B cell (primary cell): ENCODE data around the gene ZNF428. TPM values are rescaled to one million over a fixed set of nuclear protein-coding genes. Genes with fewer than 3 reads are reported as not detected.

Source experiments
- ATAC-seq: fragments of 200-7000 bp; cut with Tn5 transposase; one replicate; pipeline ENCODE4 v1.10.0; 2021; ENCODE audit warnings: low read depth, mild to moderate bottlenecking, moderate number of reproducible peaks, moderate library complexity
- CTCF ChIA-PET: fragments of 350-600 bp; sonication (Branson Sonifier 250); formaldehyde crosslinking; loops from one replicate; lab custom pipeline; 2021; ENCODE audit warnings: antibody characterized with exemption, inconsistent platforms; lab: Charles Lee
- POLR2A ChIA-PET: fragments of 350-600 bp; sonication (Branson Sonifier 250); formaldehyde crosslinking; loops from one replicate; lab custom pipeline; 2021; ENCODE audit warnings: antibody characterized with exemption; lab: Charles Lee
- DNase-seq: peaks from one replicate; pipeline ENCODE4 v3.0.0; 2013
- H2AFZ ChIP-seq: 2 replicates; pipeline ENCODE4 v1.6.1; 2012; ENCODE audit warnings: mild to moderate bottlenecking, low read depth, low read length; ENCODE audit not compliant: insufficient read depth, poor library complexity, severe bottlenecking
- H3K27ac ChIP-seq, 2 donors: 1 replicate in 1 of 2; 2 replicates in 1 of 2; pipeline ENCODE4 v1.5.1; 2012 to 2013; ENCODE audit warnings: low read length in 2 of 2, mild to moderate bottlenecking in 2 of 2, moderate library complexity in 1 of 2
- H3K27me3 ChIP-seq, 4 experiments: fragments of 200-600 bp in 1 of 4; sonication (generic) in 1 of 4; replicated peaks in 1 of 4; 1 replicate in 2 of 4; 2 replicates in 2 of 4; pipeline versions ENCODE4 v1.6.1 to v1.7.0; 2013 to 2016; ENCODE audit warnings: low read length in 3 of 4, mild to moderate bottlenecking in 2 of 4, mixed read lengths in 1 of 4, moderate library complexity in 1 of 4; ENCODE audit not compliant: insufficient read depth in 4 of 4, control insufficient read depth in 3 of 4; ENCODE audit errors: control extremely low read depth in 1 of 4
- H3K36me3 ChIP-seq, 2 experiments: replicated peaks in 1 of 2; 1 replicate in 1 of 2; 2 replicates in 1 of 2; pipeline versions ENCODE4 v1.6.1 to v1.7.1; 2013; ENCODE audit warnings: low read length in 1 of 2; ENCODE audit not compliant: insufficient read depth in 2 of 2, control insufficient read depth in 1 of 2; ENCODE audit errors: control extremely low read depth in 1 of 2, extremely low read depth in 1 of 2
- H3K4me1 ChIP-seq, 2 donors: fragments of 200-600 bp in 1 of 2; sonication (generic) in 1 of 2; 1 replicate in 1 of 2; 2 replicates in 1 of 2; pipeline versions ENCODE4 v1.5.1 to v1.6.1; 2013 to 2017; ENCODE audit warnings: low read length in 2 of 2; ENCODE audit not compliant: control insufficient read depth in 2 of 2, insufficient read depth in 2 of 2
- H3K4me2 ChIP-seq: replicated peaks from 2 replicates; pipeline ENCODE3; 2012; ENCODE audit warnings: mild to moderate bottlenecking, low read depth, low read length; ENCODE audit not compliant: poor library complexity, severe bottlenecking
- H3K4me3 ChIP-seq, 5 experiments: fragments of 200-600 bp in 1 of 5; sonication (generic) in 1 of 5; 1 replicate in 3 of 5; 2 replicates in 2 of 5; pipeline versions ENCODE4 v1.5.1 to v1.7.0; 2011 to 2016; ENCODE audit warnings: low read length in 4 of 5, mild to moderate bottlenecking in 4 of 5, low read depth in 2 of 5, control low read depth in 1 of 5, moderate library complexity in 1 of 5; ENCODE audit not compliant: insufficient read depth in 1 of 5; ENCODE audit errors: control extremely low read depth in 1 of 5, extremely low read depth in 1 of 5
- H3K79me2 ChIP-seq: fragments of 200-600 bp; sonication (generic); one replicate; pipeline ENCODE4 v1.6.0; 2016; ENCODE audit warnings: low read length; ENCODE audit not compliant: control insufficient read depth, insufficient read depth
- H3K9ac ChIP-seq: fragments of 200-600 bp; sonication (generic); 2 replicates; pipeline ENCODE4 v1.6.1; 2017; ENCODE audit warnings: mild to moderate bottlenecking, low read length, moderate library complexity
- H3K9me3 ChIP-seq, 3 donors: one replicate each; pipeline versions ENCODE4 v1.6.1 to v1.7.1; 2013; ENCODE audit warnings: low read length in 2 of 3; ENCODE audit not compliant: control insufficient read depth in 2 of 3, insufficient read depth in 1 of 3; ENCODE audit errors: control extremely low read depth in 1 of 3
- H4K20me1 ChIP-seq: 2 replicates; pipeline ENCODE4 v1.6.0; 2012; ENCODE audit warnings: mild to moderate bottlenecking, low read length; ENCODE audit not compliant: insufficient read depth, control insufficient read depth, poor library complexity, severe bottlenecking
- H3K27ac Mint-ChIP-seq: one replicate; pipeline ENCODE4 v1.8.0; 2021; ENCODE audit warnings: mixed read lengths
- H3K27me3 Mint-ChIP-seq: one replicate; pipeline ENCODE4 v1.8.0; 2021; ENCODE audit warnings: mixed read lengths
- H3K4me1 Mint-ChIP-seq: one replicate; pipeline ENCODE4 v1.8.0; 2021; ENCODE audit warnings: mixed read lengths
- H3K4me3 Mint-ChIP-seq: one replicate; pipeline ENCODE4 v1.8.0; 2021; ENCODE audit warnings: mixed read lengths
- H3K9me3 Mint-ChIP-seq: one replicate; pipeline ENCODE4 v1.8.0; 2022; ENCODE audit warnings: mixed read lengths; ENCODE audit not compliant: insufficient read depth
- EZH2 ChIP-seq: IDR thresholded peaks from 2 replicates; pipeline ENCODE4 v1.6.1; 2012; ENCODE audit warnings: borderline replicate concordance, low read depth, mild to moderate bottlenecking, moderate library complexity, low read length; ENCODE audit not compliant: insufficient read depth, poor library complexity, severe bottlenecking
- WGBS: methylation state at CpG from one replicate; pipeline ENCODE4 v1.1.5; 2013; ENCODE audit warnings: missing lambda C conversion rate; ENCODE audit not compliant: insufficient coverage; 5-methylcytosine and 5-hydroxymethylcytosine counted together
- intact Hi-C: fragments of 100-400 bp; cut with micrococcal nuclease; formaldehyde crosslinking; loops from one replicate; pipeline ENCODE4 v1.10.0; 2022
- polyA plus RNA-seq: library from polyadenylated mRNA; depleted of rRNA; stranded (reverse); fragments of >200 nt; gene quantifications from 2 replicates; pipeline ENCODE4 v1.2.3, GENCODE V29; 2012
- total RNA-seq, 2 donors: library from RNA; stranded (reverse); fragments of 120-200 nt in 1 of 2; gene quantifications; 1 replicate in 1 of 2; 2 replicates in 1 of 2; pipeline versions ENCODE4 v1.2.3 to v1.2.4, GENCODE V29; 2013 to 2022
- TF ChIP-seq, protein P1 (sequence below): fragments of 200-600 bp; IDR thresholded peaks from one replicate; pipeline ENCODE4 v1.8.0; 2022; ENCODE audit warnings: antibody characterized with exemption, mild to moderate bottlenecking

ZNF428 gene
- total and polyA plus RNA-seq, 2 donors (not counting 1 experiment from before 2014, with no cell fraction given) = 16.9 to 19.7 TPM

DNA sequence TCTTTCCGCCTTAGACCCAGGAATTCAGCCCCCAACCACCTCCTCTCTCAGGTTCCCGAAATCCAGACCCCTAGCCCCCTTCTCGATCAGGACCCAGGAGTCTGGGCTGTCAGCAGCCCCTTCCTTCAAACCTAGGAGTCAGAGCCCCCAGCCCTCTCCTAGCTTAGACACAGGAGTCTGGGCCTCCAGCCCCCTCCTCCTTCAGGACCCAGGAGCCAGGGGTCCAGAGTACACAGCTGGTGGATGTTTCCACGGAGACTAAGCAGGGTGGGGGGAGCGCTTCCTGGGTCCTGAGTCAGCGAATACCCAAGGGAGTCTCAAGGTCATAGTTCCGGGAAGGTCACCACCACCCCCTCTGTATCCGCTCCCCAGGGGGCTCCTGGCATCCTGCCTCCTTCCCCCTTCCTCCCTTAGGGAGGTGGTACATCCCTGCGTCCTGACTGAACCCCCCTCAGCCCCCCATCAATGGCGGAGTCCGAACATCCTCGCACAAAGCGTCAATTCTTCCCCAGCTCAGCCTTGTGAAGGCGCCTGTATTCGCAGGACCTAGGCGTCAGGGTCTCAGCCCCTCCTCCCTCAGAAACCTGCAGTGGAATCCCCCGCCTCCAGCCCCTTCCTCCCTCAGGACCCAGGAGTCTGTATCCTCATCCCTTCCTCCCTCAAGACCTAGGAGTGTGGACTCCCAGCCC is 15.6 kb upstream of the ZNF428 start:
- no peaks in the 10 kb centered on the region for H3K9me3 Mint-ChIP-seq
- peaks cover 35% of the 10 kb centered on the region for H3K27me3 Mint-ChIP-seq
- Histone ChIP-seq H3K4me1 (peaks cover 13 to 21% of the 10 kb centered on the region in 2 donors), H4K20me1 (no peaks in the 10 kb centered on the region), H2AFZ (no peak overlapping the region), H3K79me2 (no peaks in the 10 kb centered on the region), H3K36me3 (no peaks in the 10 kb centered on the region), H3K9me3 (no peaks in the 10 kb centered on the region), H3K9ac (no peak overlapping the region), H3K4me3 (no peak overlapping the region), H3K4me2 (no peak overlapping the region), H3K27me3 (peaks cover 0 to 45% (median 13%) of the 10 kb centered on the region in 4 experiments), H3K27ac (no peak overlapping the region)
- CTCF ChIA-PET = no interaction called here
- no peak for ATAC-seq
- 30% methylated on average over 15 of the region's 17 CpGs for WGBS
- TF ChIP-seq, protein P1, sequence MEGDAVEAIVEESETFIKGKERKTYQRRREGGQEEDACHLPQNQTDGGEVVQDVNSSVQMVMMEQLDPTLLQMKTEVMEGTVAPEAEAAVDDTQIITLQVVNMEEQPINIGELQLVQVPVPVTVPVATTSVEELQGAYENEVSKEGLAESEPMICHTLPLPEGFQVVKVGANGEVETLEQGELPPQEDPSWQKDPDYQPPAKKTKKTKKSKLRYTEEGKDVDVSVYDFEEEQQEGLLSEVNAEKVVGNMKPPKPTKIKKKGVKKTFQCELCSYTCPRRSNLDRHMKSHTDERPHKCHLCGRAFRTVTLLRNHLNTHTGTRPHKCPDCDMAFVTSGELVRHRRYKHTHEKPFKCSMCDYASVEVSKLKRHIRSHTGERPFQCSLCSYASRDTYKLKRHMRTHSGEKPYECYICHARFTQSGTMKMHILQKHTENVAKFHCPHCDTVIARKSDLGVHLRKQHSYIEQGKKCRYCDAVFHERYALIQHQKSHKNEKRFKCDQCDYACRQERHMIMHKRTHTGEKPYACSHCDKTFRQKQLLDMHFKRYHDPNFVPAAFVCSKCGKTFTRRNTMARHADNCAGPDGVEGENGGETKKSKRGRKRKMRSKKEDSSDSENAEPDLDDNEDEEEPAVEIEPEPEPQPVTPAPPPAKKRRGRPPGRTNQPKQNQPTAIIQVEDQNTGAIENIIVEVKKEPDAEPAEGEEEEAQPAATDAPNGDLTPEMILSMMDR = no peak
- no peak for TF ChIP-seq EZH2
- no peak overlapping the region for H3K27ac Mint-ChIP-seq
- no peak overlapping the region for H3K4me3 Mint-ChIP-seq
- intact Hi-C loops = no loop called here
- peaks cover 17% of the 10 kb centered on the region for H3K4me1 Mint-ChIP-seq
- no peak for DNase-seq
- POLR2A ChIA-PET = interaction anchor here (0.6 kb wide), 1 partner anchor 99 kb away, joined by 5 read pairs; no protein-coding TSS in a partner anchor

DNA sequence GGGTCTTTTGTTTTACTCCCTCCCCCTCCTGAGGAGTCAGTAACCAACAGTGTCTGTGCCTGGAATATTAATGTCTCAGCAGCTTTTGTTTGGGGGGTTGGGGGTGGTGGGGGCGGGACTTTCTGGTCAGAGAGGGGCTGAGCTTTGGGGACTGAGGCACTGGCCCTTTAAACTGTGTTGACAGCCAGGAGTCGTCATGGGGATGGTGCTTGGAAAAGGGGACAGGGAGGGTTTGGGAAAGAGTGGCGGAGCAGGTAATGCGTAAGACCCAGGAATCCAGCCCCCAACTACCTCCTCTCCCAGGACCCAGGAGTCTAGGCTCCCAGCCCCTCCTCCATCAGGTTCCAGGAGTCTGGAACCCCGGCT is 15.1 kb upstream of the ZNF428 start:
- no peaks in the 10 kb centered on the region for H4K20me1 ChIP-seq
- Mint-ChIP-seq H3K4me3 (no peak overlapping the region), H3K27ac (no peak overlapping the region), H3K9me3 (no peaks in the 10 kb centered on the region), H3K4me1 (peaks cover 15% of the 10 kb centered on the region), H3K27me3 (peaks cover 35% of the 10 kb centered on the region)
- H2AFZ ChIP-seq = no peak overlapping the region
- WGBS = 63% methylated on average over 2 of the region's 5 CpGs
- H3K4me2 ChIP-seq = no peak overlapping the region
- no peak overlapping the region for H3K4me3 ChIP-seq
- no peaks in the 10 kb centered on the region for H3K79me2 ChIP-seq
- H3K27me3 ChIP-seq = peaks cover 0 to 44% (median 13%) of the 10 kb centered on the region in 4 experiments
- POLR2A ChIA-PET = no interaction called here
- no peak for DNase-seq
- no peak overlapping the region for H3K9ac ChIP-seq
- no peak overlapping the region for H3K27ac ChIP-seq
- CTCF ChIA-PET = no interaction called here
- TF ChIP-seq, protein P1 = no peak
- H3K9me3 ChIP-seq = no peaks in the 10 kb centered on the region
- peaks cover 12 to 18% of the 10 kb centered on the region in 2 donors for H3K4me1 ChIP-seq
- ATAC-seq = no peak
- H3K36me3 ChIP-seq = no peaks in the 10 kb centered on the region
- intact Hi-C loops = no loop called here
